ENCODE measurements around the gene MYO1H. TPM values are rescaled to one million over a fixed set of nuclear protein-coding genes. Genes with fewer than 3 reads are reported as not detected.

The MYO1H gene
- total and polyA plus RNA-seq, 4 donors = 0.06 to 0.15 (median 0.09) TPM; not detected in 1

- no peaks in the 10 kb centered on the region for H3K4me1 ChIP-seq (ENCODE audit: control insufficient read depth in 5 of 5, insufficient read depth in 5 of 5, low read length in 5 of 5)
- no peaks in the 10 kb centered on the region for H3K9me3 ChIP-seq (ENCODE audit: control insufficient read depth in 4 of 4, insufficient read depth in 3 of 4, low read length in 3 of 4)
- DNase-seq = peak in 1 of 3 donors; percentile 55
- 80 to 83% methylated on average over 8 of the region's 8 CpGs for WGBS, 2 donors
- peaks cover 0 to 4% (median 0%) of the 10 kb centered on the region in 3 donors for H3K27me3 ChIP-seq (ENCODE audit: control insufficient read depth in 3 of 3, insufficient read depth in 3 of 3, low read length in 2 of 3)
- H3K9ac ChIP-seq (ENCODE audit: insufficient read depth in 1 of 2, low read length in 2 of 2) = no peak overlapping the region
- no peak for TF ChIP-seq CTCF (IDR thresholded peaks at IDR 0.05; ENCODE audit: control extremely low read depth, extremely low read depth)
- H3K4me3 ChIP-seq = no peak overlapping the region
- ATAC-seq (ENCODE audit: insufficient read depth, low FRiP score) = no peak
- no peak overlapping the region for H3K27ac ChIP-seq (ENCODE audit: low read depth in 1 of 2, low read length in 1 of 2)
- no peaks in the 10 kb centered on the region for H3K36me3 ChIP-seq (ENCODE audit: control insufficient read depth in 4 of 4, insufficient read depth in 4 of 4, low read length in 4 of 4)
Observed at GRCh38 chr12:109421355-109422087, 73.8 kb downstream of the MYO1H start.

- WGBS, 2 donors = 45 to 52% methylated on average over 10 of the region's 10 CpGs
- TF ChIP-seq CTCF (IDR thresholded peaks at IDR 0.05; ENCODE audit: control extremely low read depth, extremely low read depth) = no peak
- H3K36me3 ChIP-seq (ENCODE audit: control insufficient read depth in 4 of 4, insufficient read depth in 4 of 4, low read length in 4 of 4) = no peaks in the 10 kb centered on the region
Observed at GRCh38 chr12:109422251-109422650, 74.6 kb downstream of the MYO1H start.

GRCh38 chr12:109423392-109423791 is 75.7 kb downstream of the MYO1H start:
- Histone ChIP-seq H3K9ac (ENCODE audit: insufficient read depth in 1 of 2, low read length in 2 of 2) (no peak overlapping the region), H3K27me3 (ENCODE audit: control insufficient read depth in 3 of 3, insufficient read depth in 3 of 3, low read length in 2 of 3) (peaks cover 0 to 4% (median 0%) of the 10 kb centered on the region in 3 donors), H3K4me1 (ENCODE audit: control insufficient read depth in 5 of 5, insufficient read depth in 5 of 5, low read length in 5 of 5) (no peaks in the 10 kb centered on the region), H3K36me3 (ENCODE audit: control insufficient read depth in 4 of 4, insufficient read depth in 4 of 4, low read length in 4 of 4) (no peaks in the 10 kb centered on the region), H3K4me3 (no peak overlapping the region), H3K9me3 (ENCODE audit: control insufficient read depth in 4 of 4, insufficient read depth in 3 of 4, low read length in 3 of 4) (no peaks in the 10 kb centered on the region), H3K27ac (ENCODE audit: low read depth in 1 of 2, low read length in 1 of 2) (no peak overlapping the region)
- no peak for TF ChIP-seq CTCF (IDR thresholded peaks at IDR 0.05; ENCODE audit: control extremely low read depth, extremely low read depth)
- WGBS, 2 donors = 86 to 92% methylated on average over 9 of the region's 9 CpGs
- ATAC-seq (ENCODE audit: insufficient read depth, low FRiP score) (no peak), DNase-seq (no peak)

More at GRCh38 chr12:109422251-109422650, 74.6 kb downstream of the MYO1H start:
- Histone ChIP-seq H3K9me3 (ENCODE audit: control insufficient read depth in 4 of 4, insufficient read depth in 3 of 4, low read length in 3 of 4) (no peaks in the 10 kb centered on the region), H3K4me1 (ENCODE audit: control insufficient read depth in 5 of 5, insufficient read depth in 5 of 5, low read length in 5 of 5) (no peaks in the 10 kb centered on the region), H3K4me3 (no peak overlapping the region), H3K27me3 (ENCODE audit: control insufficient read depth in 3 of 3, insufficient read depth in 3 of 3, low read length in 2 of 3) (peaks cover 0 to 4% (median 0%) of the 10 kb centered on the region in 3 donors), H3K9ac (ENCODE audit: insufficient read depth in 1 of 2, low read length in 2 of 2) (no peak overlapping the region), H3K27ac (ENCODE audit: low read depth in 1 of 2, low read length in 1 of 2) (no peak overlapping the region)
- no peak for DNase-seq
- no peak for ATAC-seq (ENCODE audit: insufficient read depth, low FRiP score)
